ENCODE results near the gene PRDM16. TPM values are rescaled to one million over a fixed set of nuclear protein-coding genes. Genes with fewer than 3 reads are reported as not detected.

Gene PRDM16
- polyA plus RNA-seq, 1 donor from 2014 or later = 0.21 TPM

DNA sequence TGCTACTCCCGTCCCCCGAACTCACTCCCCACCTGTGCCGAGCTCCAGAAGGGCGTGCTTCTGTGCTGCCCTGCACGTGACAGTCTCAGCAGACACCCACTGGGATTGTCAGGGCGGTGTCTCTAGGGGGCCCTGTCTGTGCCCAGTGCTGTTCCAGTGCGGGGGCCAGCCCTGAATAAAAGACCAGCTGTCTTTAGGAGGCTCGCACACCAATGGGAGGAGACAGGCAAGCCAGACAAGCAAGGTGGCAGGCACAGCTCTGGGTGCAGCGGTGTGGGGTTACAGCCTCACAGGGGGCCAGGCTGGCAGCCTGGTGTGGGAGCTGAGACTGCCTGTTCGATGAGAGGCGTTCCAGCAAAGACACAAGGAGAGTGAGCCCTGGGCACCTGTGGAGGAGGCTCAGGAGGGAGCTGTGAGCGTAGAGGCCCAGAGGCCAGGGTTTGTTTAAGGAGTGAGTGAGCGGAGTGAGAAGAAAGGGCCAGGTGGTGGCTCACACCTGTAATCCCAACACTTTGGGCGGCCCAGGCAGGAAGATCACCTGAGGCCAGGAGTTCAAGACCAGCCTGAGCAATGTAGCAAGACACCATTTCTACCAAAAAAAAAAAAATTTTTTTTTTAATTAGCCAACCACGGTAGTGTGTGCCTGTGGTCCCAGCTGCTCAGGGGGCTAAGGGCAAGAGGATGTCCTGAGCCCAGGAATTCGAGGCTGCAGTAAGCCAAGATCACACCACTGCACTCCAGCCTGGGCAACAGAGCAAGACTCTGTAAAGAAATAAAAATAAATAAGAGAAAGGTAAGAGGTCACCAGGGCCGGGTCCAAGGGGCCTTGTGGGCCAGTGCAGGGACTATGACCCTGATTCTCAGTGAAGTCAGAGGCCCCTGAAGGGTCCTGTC lies 337.2 kb downstream of the PRDM16 start:
- H3F3A ChIP-seq (ENCODE audit: insufficient read depth, low read length, poor library complexity, severe bottlenecking) = no peaks in the 10 kb centered on the region
- H3K27ac ChIP-seq (ENCODE audit: low read length) = no peak overlapping the region
- no peaks in the 10 kb centered on the region for H3K9me2 ChIP-seq (ENCODE audit: insufficient read depth, low read length)
- no peaks in the 10 kb centered on the region for H4K20me1 ChIP-seq (ENCODE audit: insufficient read depth)
- no peaks in the 10 kb centered on the region for H3K9me3 ChIP-seq (ENCODE audit: low read length)
- TF ChIP-seq TAF1 (IDR thresholded peaks at IDR 0.05; ENCODE audit: low read depth) = no peak
- no peak overlapping the region for H3K4me3 ChIP-seq (ENCODE audit: low read length)
- H3K27me3 ChIP-seq (ENCODE audit: insufficient read depth, low read depth, low read length) = no peaks in the 10 kb centered on the region
- no peaks in the 10 kb centered on the region for H3K79me2 ChIP-seq (replicated peaks; ENCODE audit: insufficient read depth, low read length)
- no peak overlapping the region for H2AFZ ChIP-seq (ENCODE audit: low read depth, low read length)
- H3K36me3 ChIP-seq (ENCODE audit: insufficient read depth, low read length) = no peaks in the 10 kb centered on the region
- H3K4me2 ChIP-seq (ENCODE audit: low read length) = no peak overlapping the region
- H3K9ac ChIP-seq (ENCODE audit: low read length) = no peak overlapping the region

DNA sequence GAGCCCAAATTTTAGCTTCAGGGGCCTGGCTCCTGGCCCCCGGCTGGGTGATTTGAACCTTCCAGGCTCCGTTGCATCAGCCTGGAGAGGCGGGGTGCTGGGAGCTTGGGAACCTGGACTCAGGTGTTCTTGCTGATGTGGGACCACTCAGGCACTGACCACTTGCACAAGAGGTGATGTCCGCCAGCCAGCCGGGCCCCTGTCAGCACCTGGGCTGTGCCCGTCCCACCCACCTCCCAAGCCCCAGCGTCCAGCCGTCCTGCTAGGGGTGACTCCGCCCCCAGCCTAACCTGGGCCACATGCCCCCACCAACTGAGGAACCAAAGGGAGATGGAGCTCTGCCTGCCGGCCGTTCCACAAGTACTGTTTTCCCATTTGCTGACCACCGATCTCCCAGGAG lies 338.0 kb downstream of the PRDM16 start:
- no peaks in the 10 kb centered on the region for H4K20me1 ChIP-seq (ENCODE audit: insufficient read depth)
- no peak overlapping the region for H2AFZ ChIP-seq (ENCODE audit: low read depth, low read length)
- H3K36me3 ChIP-seq (ENCODE audit: insufficient read depth, low read length) = no peaks in the 10 kb centered on the region
- H3K27me3 ChIP-seq (ENCODE audit: insufficient read depth, low read depth, low read length) = no peaks in the 10 kb centered on the region
- H3K4me3 ChIP-seq (ENCODE audit: low read length) = no peak overlapping the region
- H3K79me2 ChIP-seq (replicated peaks; ENCODE audit: insufficient read depth, low read length) = no peaks in the 10 kb centered on the region
- no peak overlapping the region for H3K9ac ChIP-seq (ENCODE audit: low read length)
- TF ChIP-seq RAD21 (conservative IDR thresholded peaks at IDR 0.05) (no peak), POLR2AphosphoS5 (IDR thresholded peaks at IDR 0.05) (no peak), EZH2 (IDR thresholded peaks at IDR 0.05; ENCODE audit: borderline replicate concordance, insufficient read depth, low read length, poor library complexity, severe bottlenecking) (no peak), EP300 (conservative IDR thresholded peaks at IDR 0.05; ENCODE audit: poor library complexity, severe bottlenecking) (no peak), MXI1 (conservative IDR thresholded peaks at IDR 0.05; ENCODE audit: poor library complexity, severe bottlenecking) (no peak), SMC3 (conservative IDR thresholded peaks at IDR 0.05; ENCODE audit: poor library complexity) (no peak), TAF1 (IDR thresholded peaks at IDR 0.05; ENCODE audit: low read depth) (no peak)
- TF ChIP-seq, protein P1, sequence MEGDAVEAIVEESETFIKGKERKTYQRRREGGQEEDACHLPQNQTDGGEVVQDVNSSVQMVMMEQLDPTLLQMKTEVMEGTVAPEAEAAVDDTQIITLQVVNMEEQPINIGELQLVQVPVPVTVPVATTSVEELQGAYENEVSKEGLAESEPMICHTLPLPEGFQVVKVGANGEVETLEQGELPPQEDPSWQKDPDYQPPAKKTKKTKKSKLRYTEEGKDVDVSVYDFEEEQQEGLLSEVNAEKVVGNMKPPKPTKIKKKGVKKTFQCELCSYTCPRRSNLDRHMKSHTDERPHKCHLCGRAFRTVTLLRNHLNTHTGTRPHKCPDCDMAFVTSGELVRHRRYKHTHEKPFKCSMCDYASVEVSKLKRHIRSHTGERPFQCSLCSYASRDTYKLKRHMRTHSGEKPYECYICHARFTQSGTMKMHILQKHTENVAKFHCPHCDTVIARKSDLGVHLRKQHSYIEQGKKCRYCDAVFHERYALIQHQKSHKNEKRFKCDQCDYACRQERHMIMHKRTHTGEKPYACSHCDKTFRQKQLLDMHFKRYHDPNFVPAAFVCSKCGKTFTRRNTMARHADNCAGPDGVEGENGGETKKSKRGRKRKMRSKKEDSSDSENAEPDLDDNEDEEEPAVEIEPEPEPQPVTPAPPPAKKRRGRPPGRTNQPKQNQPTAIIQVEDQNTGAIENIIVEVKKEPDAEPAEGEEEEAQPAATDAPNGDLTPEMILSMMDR (IDR thresholded peaks at IDR 0.05; ENCODE audit: poor library complexity, severe bottlenecking) = no peak
- TF ChIP-seq, protein P2, sequence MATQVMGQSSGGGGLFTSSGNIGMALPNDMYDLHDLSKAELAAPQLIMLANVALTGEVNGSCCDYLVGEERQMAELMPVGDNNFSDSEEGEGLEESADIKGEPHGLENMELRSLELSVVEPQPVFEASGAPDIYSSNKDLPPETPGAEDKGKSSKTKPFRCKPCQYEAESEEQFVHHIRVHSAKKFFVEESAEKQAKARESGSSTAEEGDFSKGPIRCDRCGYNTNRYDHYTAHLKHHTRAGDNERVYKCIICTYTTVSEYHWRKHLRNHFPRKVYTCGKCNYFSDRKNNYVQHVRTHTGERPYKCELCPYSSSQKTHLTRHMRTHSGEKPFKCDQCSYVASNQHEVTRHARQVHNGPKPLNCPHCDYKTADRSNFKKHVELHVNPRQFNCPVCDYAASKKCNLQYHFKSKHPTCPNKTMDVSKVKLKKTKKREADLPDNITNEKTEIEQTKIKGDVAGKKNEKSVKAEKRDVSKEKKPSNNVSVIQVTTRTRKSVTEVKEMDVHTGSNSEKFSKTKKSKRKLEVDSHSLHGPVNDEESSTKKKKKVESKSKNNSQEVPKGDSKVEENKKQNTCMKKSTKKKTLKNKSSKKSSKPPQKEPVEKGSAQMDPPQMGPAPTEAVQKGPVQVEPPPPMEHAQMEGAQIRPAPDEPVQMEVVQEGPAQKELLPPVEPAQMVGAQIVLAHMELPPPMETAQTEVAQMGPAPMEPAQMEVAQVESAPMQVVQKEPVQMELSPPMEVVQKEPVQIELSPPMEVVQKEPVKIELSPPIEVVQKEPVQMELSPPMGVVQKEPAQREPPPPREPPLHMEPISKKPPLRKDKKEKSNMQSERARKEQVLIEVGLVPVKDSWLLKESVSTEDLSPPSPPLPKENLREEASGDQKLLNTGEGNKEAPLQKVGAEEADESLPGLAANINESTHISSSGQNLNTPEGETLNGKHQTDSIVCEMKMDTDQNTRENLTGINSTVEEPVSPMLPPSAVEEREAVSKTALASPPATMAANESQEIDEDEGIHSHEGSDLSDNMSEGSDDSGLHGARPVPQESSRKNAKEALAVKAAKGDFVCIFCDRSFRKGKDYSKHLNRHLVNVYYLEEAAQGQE (IDR thresholded peaks at IDR 0.05; ENCODE audit: borderline replicate concordance) = no peak
- H3K27ac ChIP-seq (ENCODE audit: low read length) = no peak overlapping the region
- H3K4me2 ChIP-seq (ENCODE audit: low read length) = no peak overlapping the region
- H3K9me2 ChIP-seq (ENCODE audit: insufficient read depth, low read length) = no peaks in the 10 kb centered on the region
- H3F3A ChIP-seq (ENCODE audit: insufficient read depth, low read length, poor library complexity, severe bottlenecking) = no peaks in the 10 kb centered on the region
- H3K9me3 ChIP-seq (ENCODE audit: low read length) = no peaks in the 10 kb centered on the region

Measured in neural cell (in vitro differentiated cells).